Measurements from ENCODE around the gene CHN1.

CHN1 gene

DNA sequence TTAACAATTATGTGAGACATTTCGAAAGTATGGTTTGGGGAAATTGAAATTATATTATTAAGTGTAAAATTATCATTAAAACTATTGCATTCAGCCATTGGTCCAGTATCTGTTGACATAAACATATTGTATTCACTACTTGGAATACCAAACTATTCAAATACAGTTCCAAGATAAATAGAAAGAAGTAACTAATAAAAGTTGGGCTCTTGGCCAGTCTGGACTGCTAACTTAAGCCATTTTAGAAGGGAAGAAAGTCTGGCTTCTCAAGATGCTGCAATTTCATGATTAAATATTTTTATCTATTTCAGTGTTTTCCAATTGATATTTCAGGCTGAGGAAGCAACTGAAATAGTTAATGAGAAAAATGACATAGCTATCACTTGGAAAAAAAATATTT lies 131.1 kb downstream of the CHN1 start:
- no peak for DNase-seq (ENCODE audit: low read depth in 2 of 2)

DNA sequence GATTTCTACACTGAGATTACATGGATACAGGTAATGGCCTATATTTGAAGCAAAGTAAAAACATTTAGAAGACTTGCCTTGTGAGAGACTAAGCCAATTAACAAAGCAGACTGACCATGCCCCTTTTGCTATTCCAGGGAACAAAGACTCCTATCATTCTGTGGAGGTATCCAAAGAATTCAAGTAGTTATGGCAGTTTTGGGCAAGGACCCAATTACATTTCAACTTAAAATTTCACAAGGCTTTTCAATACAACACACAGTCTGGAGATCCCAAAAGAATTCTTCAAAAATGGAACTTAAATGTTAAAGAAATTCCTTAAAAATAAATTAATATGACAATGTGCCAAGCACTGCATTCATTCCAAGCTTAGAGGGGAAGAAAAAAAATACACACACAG lies 131.7 kb downstream of the CHN1 start:
- DNase-seq (ENCODE audit: low read depth in 2 of 2), result no peak

DNA sequence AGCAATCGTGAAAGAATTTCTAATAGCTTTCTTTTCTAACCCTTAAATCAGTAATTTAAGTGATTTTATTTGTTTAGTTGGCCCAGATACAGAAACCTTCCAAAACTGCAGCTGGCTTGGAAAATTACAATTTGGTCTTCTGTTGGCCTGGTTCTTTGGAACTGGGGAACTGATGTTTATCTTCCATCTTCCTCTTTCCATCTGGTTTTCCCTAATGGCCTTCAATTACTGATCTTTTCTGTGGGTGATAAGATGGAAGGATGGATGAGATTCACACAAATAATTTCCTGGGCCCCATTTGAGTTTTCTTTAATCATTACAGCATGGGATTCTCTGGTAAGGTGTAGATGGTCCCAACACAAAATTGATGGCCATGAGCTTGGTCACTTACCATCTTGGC lies 134.4 kb downstream of the CHN1 start:
- DNase-seq (ENCODE audit: low read depth in 2 of 2), result no peak

DNA sequence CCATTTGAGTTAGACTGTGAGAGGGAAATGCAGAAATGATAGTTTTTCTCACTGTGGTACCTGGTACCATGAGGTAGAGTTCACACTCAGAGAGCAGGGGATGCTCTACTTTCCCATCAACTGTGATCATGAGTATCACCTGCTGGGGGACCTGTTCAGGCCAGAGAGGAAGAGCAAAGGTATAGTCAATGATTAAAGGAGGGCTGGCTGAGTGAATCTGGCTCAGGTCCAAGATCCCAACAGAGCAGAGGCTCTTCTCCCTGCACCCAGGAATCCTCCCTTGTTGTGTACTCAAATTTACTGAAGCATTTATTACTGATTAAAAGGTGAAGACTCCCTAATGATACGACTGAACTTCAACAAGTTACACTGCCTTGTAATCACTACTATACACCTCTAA lies 136.3 kb downstream of the CHN1 start:
- no peak for DNase-seq (ENCODE audit: low read depth in 2 of 2)

DNA sequence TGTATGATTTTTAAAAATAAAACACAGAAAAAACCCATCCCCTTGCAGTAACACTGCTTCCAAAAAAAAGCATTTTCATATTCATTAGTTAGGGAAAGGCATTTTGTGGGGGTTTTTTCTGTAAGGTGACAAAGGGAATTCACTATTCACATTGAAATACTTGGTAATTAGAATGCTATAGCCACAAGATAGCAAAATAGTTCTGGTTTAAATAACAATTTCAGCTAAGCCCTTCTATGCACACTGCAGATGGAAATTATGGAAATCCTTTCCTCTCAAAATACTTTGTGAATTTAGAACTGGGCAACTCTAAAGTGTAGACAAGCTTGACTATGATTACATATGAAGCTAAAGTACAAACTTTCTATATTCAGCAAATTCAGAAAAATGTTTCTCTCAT lies 138.8 kb downstream of the CHN1 start:
- no peak for DNase-seq (ENCODE audit: low read depth in 2 of 2)

DNA sequence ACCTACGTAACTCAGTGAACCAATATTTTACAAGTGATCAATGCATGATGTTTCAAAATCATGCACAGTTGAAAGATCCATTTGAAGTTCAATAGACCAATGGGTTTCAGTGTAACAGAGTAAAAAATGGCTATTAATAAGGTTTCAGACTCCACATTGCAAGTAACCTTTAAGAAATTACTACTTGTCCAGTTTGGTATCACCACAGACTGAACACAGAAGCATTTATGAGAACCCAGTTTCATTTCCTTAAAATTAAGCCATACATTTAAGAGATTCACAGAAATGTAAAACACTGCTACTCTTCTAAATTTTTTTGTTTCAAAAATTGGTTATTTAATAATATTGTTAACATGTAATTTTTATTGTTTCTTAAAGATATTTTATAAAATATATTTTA lies 142.0 kb downstream of the CHN1 start:
- DNase-seq (ENCODE audit: low read depth in 2 of 2), result no peak

DNA sequence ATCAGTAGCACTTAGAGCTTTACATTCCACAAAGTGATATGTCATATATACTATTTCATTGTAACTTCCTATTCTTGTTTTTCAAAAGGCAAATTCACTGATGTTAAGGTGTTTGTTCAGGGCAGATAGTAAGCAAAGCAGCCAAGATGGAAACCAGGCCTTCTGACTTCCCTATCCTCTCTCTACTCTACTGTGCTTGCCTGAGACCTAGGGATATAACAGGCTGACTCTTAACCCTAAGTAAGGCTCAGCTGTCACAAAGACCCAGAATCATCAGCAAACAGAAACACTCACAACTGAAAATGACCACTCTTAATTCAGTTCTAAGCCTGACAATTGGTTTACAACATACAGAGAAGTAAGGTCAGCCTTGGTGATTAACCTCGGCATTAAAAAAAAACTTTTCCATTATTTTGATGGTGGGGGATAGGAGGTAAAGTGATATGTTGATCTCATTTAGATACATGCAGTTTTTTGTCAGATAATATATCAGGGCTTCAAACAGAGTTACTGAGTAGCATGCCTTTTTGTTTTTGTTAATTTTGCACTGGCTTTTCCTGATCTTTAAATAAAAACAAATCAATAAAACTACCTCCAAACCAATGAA lies 145.5 kb downstream of the CHN1 start:
- DNase-seq (ENCODE audit: low read depth in 2 of 2), result no peak

DNA sequence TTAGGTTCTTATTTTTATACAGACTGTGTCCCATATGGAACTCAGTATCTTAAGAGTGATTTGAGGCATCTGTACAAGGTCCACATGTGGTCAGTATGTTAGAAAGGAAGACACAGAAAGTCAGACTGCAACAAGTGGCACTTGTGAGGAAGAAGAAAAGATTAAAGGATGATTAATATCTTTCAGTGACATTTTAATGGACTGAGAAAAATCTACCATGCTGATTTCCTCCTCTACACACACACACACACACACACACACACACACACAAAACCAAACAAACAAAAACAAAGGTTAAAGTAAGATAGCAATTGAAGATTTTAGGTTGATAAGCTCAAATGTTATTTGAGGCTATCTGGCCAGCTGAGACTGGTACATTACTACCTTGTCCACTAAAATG lies 146.4 kb downstream of the CHN1 start:
- DNase-seq (ENCODE audit: low read depth in 2 of 2), result no peak

DNA sequence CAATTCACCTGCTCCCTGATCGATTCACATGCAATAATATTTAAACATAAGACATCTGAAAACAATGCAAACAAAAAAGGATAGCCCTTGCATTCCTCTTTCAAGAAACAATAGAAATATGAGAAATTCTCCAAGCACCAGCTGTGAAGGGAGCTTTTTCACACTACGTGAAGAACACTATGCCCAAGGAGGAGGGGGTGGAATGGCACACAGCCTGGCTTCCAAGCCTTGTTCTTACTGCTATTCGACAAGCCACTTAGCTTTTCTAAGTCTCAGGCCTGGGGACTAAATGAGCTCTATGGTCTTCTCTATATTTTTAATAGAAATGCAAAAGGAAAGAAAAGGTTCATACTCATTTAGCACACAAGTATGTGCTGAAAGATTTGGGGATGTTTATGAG lies 148.7 kb downstream of the CHN1 start:
- DNase-seq (ENCODE audit: low read depth in 2 of 2), result no peak

DNA sequence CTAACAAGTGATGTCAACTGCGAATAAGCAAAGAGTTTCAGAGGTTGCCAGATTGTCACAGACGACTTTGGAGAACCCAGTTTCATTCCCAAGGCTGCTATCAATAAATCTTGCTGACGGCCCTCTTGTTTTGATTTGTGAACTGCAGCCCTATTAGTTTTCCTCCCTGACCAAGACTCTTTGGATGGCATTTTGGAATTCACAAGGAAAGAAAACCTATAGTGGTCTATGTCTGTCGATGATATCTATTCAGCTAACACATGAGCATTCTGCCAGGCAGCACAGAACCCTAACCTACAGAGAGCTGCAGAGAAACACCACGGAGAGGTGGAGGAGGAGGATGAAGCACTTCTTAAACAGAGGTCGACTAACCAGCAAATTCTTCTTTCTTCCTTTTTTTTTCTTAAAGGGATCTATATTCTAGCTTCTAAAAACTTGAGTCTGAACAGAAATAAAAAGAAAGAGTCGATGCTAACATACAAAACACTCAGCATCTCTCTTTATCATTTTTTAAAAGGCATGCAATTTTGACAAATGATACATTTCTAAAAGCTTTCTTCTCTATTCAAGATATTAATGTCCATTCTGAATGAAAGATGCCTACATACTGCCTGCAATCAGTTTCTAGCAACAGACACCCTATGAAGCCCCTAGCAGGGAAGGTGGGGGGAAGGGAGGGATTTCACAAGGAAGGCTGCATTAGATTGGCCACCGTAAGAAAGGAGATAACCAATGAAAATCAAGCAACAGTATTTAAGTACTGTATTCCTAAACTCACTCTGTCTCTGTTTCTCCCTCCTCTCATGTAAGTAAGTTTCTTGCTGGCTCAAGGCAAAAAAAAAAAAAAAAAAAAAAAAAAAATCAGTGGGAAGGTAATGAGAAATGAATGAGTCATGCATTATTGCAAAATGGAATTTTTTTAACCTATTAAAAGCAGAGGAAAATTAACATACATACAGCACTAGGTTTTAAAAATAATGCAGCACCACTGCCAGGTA lies 157.9 kb downstream of the CHN1 start:
- DNase-seq (ENCODE audit: low read depth in 2 of 2), result no peak

DNA sequence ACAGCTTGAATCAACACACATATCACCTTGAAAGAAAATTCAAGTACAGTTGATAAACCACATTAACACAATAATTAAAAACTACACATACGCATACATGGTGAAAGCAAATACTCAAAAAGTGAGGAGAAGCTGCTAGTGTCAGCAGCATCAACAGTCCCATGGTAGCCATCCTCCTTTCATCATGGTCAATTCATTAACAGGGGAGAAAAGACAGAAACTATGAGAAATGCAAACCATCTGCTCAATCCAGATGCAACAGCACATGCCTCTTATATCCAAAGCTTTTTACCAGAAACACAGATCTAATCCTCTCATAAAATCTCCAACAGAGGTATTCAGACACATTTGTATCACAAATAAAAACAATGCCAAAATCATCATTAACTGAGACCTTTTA lies 159.0 kb downstream of the CHN1 start:
- no peak for DNase-seq (ENCODE audit: low read depth in 2 of 2)

DNA sequence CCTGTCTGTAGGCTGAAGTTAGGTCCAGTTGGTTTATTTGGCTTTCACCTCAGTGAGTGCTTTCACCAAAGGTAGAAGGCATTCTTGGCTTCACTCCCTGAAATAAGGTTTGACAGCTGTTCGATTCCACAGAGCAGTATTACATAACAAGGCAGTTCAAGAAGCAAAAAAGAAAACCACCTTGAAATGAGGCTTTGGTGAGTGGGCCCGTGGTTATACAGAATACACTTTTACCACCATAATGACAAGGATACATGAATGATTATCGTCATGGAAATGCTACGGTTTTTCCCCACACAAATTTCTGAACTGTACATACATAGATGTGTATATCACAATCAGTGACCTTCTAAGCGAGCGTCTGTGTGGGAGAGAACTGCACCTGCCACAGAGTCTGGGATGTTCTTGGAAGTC lies 160.9 kb downstream of the CHN1 start:
- DNase-seq (ENCODE audit: low read depth in 2 of 2), result peak in 1 of 2 donors; percentile 15

DNA sequence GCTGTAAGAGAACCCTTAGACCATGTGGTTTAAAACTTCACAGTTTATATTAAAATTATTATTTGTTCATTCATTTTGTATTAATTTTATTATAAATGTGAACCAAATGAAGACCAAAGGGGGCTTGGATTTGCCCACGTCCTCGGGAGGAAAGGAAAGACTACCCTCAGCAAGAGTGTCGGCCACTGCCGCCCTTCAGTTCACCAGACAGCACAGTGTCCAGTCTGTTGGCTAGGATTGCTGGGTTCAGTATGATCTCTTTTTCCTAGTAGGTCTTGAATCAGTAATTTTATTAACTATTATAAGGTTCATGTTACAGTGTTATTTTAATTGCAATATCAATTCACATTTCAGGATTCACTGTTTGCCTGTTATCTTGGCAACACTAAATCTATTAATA lies 162.7 kb downstream of the CHN1 start:
- DNase-seq (ENCODE audit: low read depth in 2 of 2), result no peak

DNA sequence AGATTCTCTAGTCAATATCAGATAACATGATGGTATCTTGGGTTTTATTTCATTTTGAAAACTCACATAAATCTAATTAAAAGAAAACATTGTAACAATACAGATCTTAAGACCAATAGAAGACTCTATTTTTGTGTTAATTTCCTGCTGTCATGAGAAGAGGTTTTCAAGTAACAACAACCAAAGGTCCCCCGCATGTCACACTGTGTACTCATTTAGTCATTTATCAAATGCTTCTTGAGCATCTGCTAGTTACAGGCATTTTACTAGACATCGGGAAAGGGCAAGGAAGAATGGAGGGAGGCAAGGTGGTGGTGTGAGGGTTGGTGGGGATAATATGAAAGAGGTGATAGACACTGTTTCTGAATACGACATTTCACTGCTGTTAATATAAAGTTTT lies 163.2 kb downstream of the CHN1 start:
- DNase-seq (ENCODE audit: low read depth in 2 of 2), result no peak

DNA sequence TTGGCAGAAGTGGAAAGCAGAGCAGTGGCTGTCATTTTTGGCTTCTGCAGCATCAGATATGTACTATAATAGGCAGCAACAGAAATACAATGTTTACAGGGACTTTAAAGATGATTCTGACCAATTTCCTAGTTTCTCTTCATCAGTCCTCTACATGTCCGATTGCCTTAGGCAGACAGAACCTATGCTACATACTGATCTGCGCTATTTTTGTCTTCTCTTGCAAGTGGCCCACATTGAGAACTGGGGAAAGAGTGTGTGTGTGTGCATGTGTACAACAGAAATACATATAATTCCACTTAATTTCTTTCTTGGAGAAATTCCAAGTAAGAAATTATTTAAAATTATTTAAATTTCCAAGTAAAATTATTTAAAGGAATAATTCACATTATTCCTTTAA lies 163.8 kb downstream of the CHN1 start:
- no peak for DNase-seq (ENCODE audit: low read depth in 2 of 2)

DNA sequence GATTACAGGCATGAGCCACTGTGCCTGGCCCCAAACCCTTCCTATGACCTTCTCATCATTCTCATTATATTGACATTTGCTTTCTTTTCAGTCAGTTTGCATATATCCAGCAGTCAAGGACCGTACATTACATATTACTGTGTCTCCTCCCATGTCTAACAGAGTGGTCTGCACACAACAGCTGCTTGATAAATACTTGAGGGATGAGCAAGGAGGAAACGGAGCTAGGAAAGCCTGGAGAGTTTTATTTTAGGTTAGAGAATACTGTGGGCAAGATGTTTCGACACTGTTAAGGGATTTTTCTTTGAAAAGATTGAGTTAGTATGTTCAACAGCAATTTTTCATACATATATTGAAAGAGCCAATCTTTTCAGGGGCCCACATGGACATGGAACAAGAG lies 164.7 kb downstream of the CHN1 start:
- no peak for DNase-seq (ENCODE audit: low read depth in 2 of 2)

DNA sequence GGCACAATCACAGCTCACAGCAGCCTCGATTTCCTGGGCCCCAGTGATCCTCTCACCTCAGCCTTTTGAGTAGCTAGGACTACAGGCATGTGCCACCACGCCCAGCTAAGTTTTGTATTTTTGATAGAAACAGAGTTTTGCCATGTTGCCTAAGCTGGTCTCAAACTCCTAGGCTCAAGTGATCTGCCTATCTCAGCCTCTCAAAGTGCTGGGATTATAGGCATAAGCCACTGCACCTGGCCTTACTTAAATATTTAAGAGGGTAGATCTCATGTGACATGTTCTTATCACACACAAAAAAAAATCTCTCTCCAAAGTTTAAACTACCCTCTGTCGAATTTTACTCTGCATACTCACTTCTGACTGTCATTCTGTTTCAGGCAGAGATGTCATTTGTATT lies 165.5 kb downstream of the CHN1 start:
- DNase-seq (ENCODE audit: low read depth in 2 of 2), result no peak

DNA sequence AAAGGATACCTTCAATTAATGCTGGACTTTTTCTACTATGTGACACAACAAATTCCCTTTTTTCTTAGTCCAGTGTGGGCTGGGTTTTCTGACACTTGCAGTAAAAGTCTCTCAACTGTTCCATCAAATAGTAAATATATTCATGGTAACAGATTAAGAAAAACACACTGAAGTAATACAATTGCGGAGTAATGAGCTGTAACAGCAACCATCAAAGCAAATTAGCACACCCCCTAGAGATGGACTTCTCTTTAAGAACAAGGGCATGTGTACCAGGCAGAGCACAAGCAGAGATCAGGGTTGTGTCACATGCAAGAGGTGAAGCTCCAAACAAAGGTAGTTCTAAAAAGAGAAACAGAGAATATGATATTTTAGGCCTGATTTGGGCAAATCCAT lies 168.2 kb downstream of the CHN1 start:
- no peak for DNase-seq (ENCODE audit: low read depth in 2 of 2)

DNA sequence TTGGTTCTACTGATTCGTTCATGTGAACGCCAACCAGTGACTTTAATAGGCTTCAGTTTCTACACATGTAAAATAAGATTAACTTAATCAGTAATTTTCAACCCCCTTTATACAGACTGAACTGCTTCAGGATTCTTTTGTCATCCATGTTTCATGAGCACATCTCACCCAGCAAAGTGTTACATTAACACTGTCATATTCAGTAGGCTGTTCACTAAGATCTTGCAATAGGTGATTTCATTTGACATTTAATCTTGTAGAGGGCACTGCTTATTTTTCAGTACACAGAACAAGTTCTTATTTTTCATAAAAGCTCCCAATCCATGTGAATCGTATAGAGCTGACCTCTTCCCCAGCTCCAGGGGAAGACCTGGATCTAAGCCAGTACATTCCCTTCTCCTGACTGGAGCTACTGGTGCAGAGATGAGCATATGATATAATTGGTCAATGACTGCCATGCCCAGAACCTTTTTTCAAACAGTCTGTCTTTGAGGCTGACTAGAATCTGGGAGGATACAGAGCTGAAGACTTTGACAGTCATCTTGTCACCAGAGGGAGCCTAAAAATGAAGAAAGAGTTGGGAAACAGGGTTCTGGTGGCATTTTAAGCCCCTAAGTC lies 168.7 kb downstream of the CHN1 start:
- no peak for DNase-seq (ENCODE audit: low read depth in 2 of 2)

DNA sequence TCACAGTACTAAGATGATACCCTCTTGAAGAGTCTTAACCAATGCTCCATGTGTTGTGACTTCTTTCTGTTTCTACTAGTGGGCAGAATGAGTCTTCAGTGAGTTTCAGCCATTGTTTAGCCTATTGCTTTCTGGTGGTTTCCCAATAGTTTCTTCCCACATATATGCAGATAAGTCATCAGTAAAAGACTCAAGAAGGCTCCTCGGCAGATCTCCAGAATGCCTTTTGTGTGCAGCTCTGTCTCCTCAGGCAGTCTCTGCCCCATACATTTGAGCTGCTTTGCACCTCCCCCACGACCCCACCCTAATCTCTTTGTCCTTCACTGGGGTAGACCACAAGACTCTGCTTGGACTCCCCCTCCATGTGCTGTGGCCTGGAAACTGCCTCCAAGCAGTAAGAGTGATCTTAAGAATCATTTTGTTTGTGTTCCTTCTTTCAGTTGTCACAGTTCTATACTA lies 169.4 kb downstream of the CHN1 start:
- peak; percentile 15 to 61 for DNase-seq (ENCODE audit: low read depth in 2 of 2)

DNA sequence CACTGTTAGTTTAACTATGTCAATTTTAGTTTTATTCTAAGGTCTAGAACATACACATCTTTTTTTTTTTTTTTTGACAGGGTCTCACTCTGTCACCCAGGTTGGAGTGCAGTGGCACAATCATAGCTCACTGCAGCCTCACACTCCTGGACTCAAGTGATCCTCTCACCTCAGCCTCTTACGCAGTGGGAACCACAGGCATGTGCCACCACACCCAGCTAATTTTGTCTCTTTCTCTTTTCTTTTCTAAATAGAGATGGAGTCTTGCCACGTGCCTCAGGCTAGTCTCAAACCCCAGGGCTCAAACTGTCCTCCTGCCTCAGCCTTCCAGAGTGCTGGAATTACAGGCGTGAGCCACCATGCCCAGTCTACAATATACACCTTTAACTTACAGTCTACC lies 171.4 kb downstream of the CHN1 start:
- DNase-seq (ENCODE audit: low read depth in 2 of 2), result no peak

DNA sequence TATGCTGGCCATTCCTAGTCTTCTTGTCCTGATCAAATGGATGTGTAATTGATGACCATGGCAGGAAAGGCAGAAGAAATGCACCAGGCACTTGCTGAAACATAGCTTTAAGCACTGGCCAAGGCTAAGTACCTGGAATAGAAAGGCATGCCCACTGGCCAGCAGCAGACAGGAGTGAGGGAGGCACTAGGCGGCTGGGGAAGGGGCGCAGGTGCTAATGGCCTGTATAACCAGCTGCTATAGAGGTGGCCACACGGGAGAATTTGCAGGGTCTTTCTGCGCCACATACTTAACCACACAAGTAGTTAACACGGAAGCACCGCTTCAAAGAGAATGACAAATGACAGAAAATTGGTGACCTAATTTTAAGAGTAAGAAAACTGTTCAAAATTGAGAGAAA lies 174.6 kb downstream of the CHN1 start:
- DNase-seq (ENCODE audit: low read depth in 2 of 2), result no peak

DNA sequence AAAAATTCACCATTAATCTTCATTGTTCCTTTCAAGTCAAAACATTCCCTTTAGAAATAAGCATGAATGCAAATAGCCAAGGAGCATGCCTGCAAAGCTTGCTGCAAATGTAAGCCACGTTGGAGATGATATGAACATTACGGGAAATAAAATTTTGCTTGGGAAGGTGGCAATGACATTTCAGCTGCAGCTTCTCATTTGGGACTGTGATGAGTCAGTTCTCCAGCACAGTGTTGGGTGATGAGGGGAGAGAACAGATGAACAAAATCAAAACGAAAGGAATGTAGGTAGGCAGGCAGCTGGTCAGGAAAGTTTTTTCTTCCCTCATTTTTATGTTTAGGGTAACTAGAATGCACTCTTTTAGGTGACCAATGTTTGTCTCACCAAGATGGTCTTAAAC lies 175.6 kb downstream of the CHN1 start:
- DNase-seq (ENCODE audit: low read depth in 2 of 2), result no peak

Data from stimulated activated CD4-positive, alpha-beta T cell treated with anti-CD3 and anti-CD28 coated beads, Interleukin-4, amount 100 ng/mL, for 48 hours (primary cell).